Right lobe of liver (tissue), 6 donors: Measurements from ENCODE around the gene RELB. TPM values are rescaled to one million over a fixed set of nuclear protein-coding genes. Genes with fewer than 3 reads are reported as not detected.

ENCODE experiments used
- ATAC-seq, 4 donors: fragments of 200-7000 bp; cut with Tn5 transposase; one replicate each; pipeline ENCODE4 v1.9.1; 2020; ENCODE audit warnings: mild to moderate bottlenecking in 4 of 4, moderate library complexity in 4 of 4
- DNase-seq, 3 donors: peaks; one replicate each; pipeline ENCODE4 v3.0.0-alpha.2; 2020
- H3K27ac ChIP-seq, 3 donors: fragments of 200-600 bp; one replicate each; pipeline ENCODE4 v1.8.0; 2022
- H3K27me3 ChIP-seq, 2 donors: fragments of 200-600 bp; one replicate each; pipeline ENCODE4 v1.8.0; 2022
- H3K36me3 ChIP-seq, 4 donors: fragments of 200-600 bp; sonication (generic) in 1 of 4; one replicate each; pipeline versions ENCODE4 v1.5.1 to v1.8.0; 2017 to 2022; ENCODE audit warnings: control low read depth in 1 of 4
- H3K4me1 ChIP-seq, 4 donors: fragments of 200-600 bp; sonication (generic) in 1 of 4; one replicate each; pipeline versions ENCODE4 v1.5.1 to v1.8.0; 2017 to 2022; ENCODE audit warnings: control low read depth in 1 of 4
- H3K4me3 ChIP-seq, 3 donors: fragments of 200-600 bp; one replicate each; pipeline ENCODE4 v1.8.0; 2022
- H3K9me3 ChIP-seq, 4 donors: fragments of 200-600 bp; sonication (generic) in 1 of 4; one replicate each; pipeline versions ENCODE4 v1.5.1 to v1.8.0; 2017 to 2022; ENCODE audit warnings: control low read depth in 1 of 4
- POLR2A ChIP-seq: fragments of 450-650 bp; IDR thresholded peaks from one replicate; pipeline ENCODE4 v1.6.1; 2017; ENCODE audit warnings: antibody characterized with exemption, mild to moderate bottlenecking
- WGBS: methylation state at CpG from one replicate; pipeline ENCODE4 v1.1.6; 2018; ENCODE audit warnings: low coverage, low lambda C conversion rate; ENCODE audit not compliant: insufficient coverage; ENCODE audit errors: missing lambda C conversion rate; 5-methylcytosine and 5-hydroxymethylcytosine counted together
- intact Hi-C, 2 donors: fragments of 100-400 bp; cut with DNase I; formaldehyde crosslinking; loops; one replicate each; pipeline versions ENCODE4 v1.11.2 to v1.14.1; 2022
- total RNA-seq, 6 experiments: library from RNA; depleted of rRNA in 2 of 6; stranded (reverse); fragments of >200 nt in 2 of 6; fragmentation: NEBNext Ultra II Directional in 3 of 6; extraction: Animal tissue kit (Norgen Biotek cat#: 25700) in 3 of 6; gene quantifications; one replicate each; pipeline versions ENCODE4 v1.1.0 to v1.2.4, GENCODE V29; 2016 to 2023
- TF ChIP-seq, protein P1 (sequence below), 4 donors: fragments of 200-600 bp in 3 of 4; fragments of 450-650 bp in 1 of 4; IDR thresholded peaks; one replicate each; pipeline versions ENCODE4 v1.5.1 to v1.8.0; 2016 to 2022; ENCODE audit warnings: antibody characterized with exemption in 4 of 4, mild to moderate bottlenecking in 2 of 4
- donor health status: DM: no; HTN: yes; CAD: no.
- donor health status: DM: no; HTN: no; CAD: no.
- donor health status: DM: no; HTN: no; CAD: no.
- donor health status: DM: no; HTN: yes; CAD: no.
- donor health status: DM: no; HTN: yes; CAD: no.

Gene RELB
- total RNA-seq, 6 experiments from 2014 or later, result 1.2 to 21.4 (median 7.2) TPM

GRCh38 chr19:45011959-45012358 lies 10.7 kb downstream of the RELB start:
- no peak for ATAC-seq
- Histone ChIP-seq H3K27me3 (no peaks in the 10 kb centered on the region), H3K9me3 (no peaks in the 10 kb centered on the region), H3K36me3 (no peaks in the 10 kb centered on the region), H3K4me1 (no peaks in the 10 kb centered on the region), H3K27ac (no peak overlapping the region), H3K4me3 (no peak overlapping the region)
- no CpG with 5 or more reads among the region's 42 CpGs for WGBS
- intact Hi-C loops, result no loop called here
- TF ChIP-seq, protein P1, sequence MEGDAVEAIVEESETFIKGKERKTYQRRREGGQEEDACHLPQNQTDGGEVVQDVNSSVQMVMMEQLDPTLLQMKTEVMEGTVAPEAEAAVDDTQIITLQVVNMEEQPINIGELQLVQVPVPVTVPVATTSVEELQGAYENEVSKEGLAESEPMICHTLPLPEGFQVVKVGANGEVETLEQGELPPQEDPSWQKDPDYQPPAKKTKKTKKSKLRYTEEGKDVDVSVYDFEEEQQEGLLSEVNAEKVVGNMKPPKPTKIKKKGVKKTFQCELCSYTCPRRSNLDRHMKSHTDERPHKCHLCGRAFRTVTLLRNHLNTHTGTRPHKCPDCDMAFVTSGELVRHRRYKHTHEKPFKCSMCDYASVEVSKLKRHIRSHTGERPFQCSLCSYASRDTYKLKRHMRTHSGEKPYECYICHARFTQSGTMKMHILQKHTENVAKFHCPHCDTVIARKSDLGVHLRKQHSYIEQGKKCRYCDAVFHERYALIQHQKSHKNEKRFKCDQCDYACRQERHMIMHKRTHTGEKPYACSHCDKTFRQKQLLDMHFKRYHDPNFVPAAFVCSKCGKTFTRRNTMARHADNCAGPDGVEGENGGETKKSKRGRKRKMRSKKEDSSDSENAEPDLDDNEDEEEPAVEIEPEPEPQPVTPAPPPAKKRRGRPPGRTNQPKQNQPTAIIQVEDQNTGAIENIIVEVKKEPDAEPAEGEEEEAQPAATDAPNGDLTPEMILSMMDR (IDR thresholded peaks at IDR 0.05), result no peak
- no peak for TF ChIP-seq POLR2A
- no peak for DNase-seq

- no peak overlapping the region for H3K27ac ChIP-seq
- ATAC-seq, result peak; percentile 89 to 98 (median 94)
- WGBS, result 41% methylated on average over 12 of the region's 13 CpGs
- intact Hi-C loops, result no loop called here
- H3K27me3 ChIP-seq, result no peaks in the 10 kb centered on the region
- H3K36me3 ChIP-seq, result no peaks in the 10 kb centered on the region
- peak; percentile 42 to 84 (median 70) for DNase-seq
- H3K4me3 ChIP-seq, result no peak overlapping the region
- H3K9me3 ChIP-seq, result no peaks in the 10 kb centered on the region
- TF ChIP-seq, protein P1 (IDR thresholded peaks at IDR 0.05), result peak; percentile 61 to 77 (median 71)
- TF ChIP-seq POLR2A, result no peak
- H3K4me1 ChIP-seq, result peaks cover 0 to 9% (median 3%) of the 10 kb centered on the region in 4 donors
Measured at GRCh38 chr19:45016388-45017314, 15.4 kb downstream of the RELB start.

DNA sequence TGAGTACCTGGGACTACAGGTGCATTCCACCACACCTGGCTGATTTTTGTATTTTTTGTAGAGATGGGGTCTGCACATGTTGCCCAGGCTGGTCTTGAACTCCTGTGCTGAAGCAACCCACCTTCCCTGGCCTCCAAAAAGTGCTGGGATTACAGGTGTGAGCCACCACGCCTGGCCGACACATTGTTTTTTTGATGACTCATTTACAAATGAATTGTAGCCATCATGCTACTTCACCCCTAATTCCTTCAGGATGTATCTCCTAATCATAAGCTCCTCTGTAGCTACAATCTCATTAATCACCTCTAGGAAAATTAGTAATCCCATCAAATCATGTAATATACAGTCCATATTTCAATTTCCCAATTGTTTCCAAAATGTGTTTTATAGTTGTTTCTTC lies 17.9 kb downstream of the RELB start:
- Histone ChIP-seq H3K36me3 (no peaks in the 10 kb centered on the region), H3K27me3 (no peaks in the 10 kb centered on the region), H3K9me3 (no peaks in the 10 kb centered on the region), H3K4me1 (peaks cover 0 to 9% (median 3%) of the 10 kb centered on the region in 4 donors), H3K4me3 (no peak overlapping the region), H3K27ac (peak overlapping the region in 1 of 3 donors; percentile 45)
- ATAC-seq (no peak), DNase-seq (no peak)
- TF ChIP-seq, protein P1 (IDR thresholded peaks at IDR 0.05), result no peak
- no peak for TF ChIP-seq POLR2A
- intact Hi-C loops, result no loop called here
- 89% methylated on average over 2 of the region's 2 CpGs for WGBS

GRCh38 chr19:45020071-45020470 lies 18.8 kb downstream of the RELB start:
- Histone ChIP-seq H3K36me3 (no peaks in the 10 kb centered on the region), H3K9me3 (no peaks in the 10 kb centered on the region), H3K27ac (peak overlapping the region in 2 of 3 donors; percentile 36 to 45), H3K27me3 (no peaks in the 10 kb centered on the region), H3K4me3 (no peak overlapping the region), H3K4me1 (peaks cover 0 to 9% (median 3%) of the 10 kb centered on the region in 4 donors)
- ATAC-seq (peak; percentile 72 to 81 (median 76)), DNase-seq (peak; percentile 35 to 78 (median 73))
- intact Hi-C loops, result loop anchor here in 1 of 2 donors (5.0 kb wide), 1 partner anchor 37 kb away; no protein-coding TSS in a partner anchor
- WGBS, result 23% methylated on average over 3 of the region's 3 CpGs
- TF ChIP-seq POLR2A, result no peak
- TF ChIP-seq, protein P1 (IDR thresholded peaks at IDR 0.05), result no peak
